Sigmoid colon (tissue), 4 donors: ENCODE data around the gene FGF12.
"Not testable (repeated sequence)": the region's sequence is repeated elsewhere in the genome, so short reads cannot be mapped to it uniquely, and the experiment has no call there.

ENCODE experiments used
- CTCF ChIP-seq, 4 experiments: fragments of 450-650 bp in 3 of 4; fragments of 200-600 bp in 1 of 4; IDR thresholded peaks; one replicate each; pipeline ENCODE4 v1.5.1; 2016 to 2019; ENCODE audit warnings: antibody characterized with exemption in 4 of 4, mild to moderate bottlenecking in 3 of 4, moderate library complexity in 2 of 4
- EP300 ChIP-seq, 4 donors: sonication (generic); formaldehyde crosslinking; IDR thresholded peaks; one replicate each; pipeline ENCODE4 v1.6.1; 2017; ENCODE audit warnings: antibody characterized with exemption in 4 of 4
- POLR2A ChIP-seq, 2 donors: fragments of 450-650 bp; IDR thresholded peaks; one replicate each; pipeline ENCODE4 v1.6.1; 2016; ENCODE audit warnings: antibody characterized with exemption in 2 of 2, mild to moderate bottlenecking in 2 of 2, moderate library complexity in 2 of 2

DNA sequence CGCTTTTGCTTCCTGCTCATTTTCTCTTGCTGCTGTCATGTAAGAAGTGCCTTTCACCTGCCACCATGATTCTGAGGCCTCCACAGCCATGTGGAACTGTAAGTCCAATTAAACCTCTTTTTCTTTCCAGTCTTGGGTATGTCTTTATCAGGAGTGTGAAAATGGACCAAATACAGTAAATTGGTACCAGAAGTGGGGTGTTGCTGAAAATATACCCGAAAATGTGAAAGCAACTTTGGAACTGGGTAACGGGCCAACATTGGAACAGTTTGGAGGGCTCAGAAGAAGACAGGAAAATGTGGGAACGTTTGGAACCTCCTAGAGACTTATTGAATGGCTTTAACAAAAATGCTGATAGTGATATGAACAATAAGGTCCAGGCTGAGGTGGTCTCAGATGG lies 47.0 kb upstream of the FGF12 start:
- not testable (repeated sequence) for TF ChIP-seq POLR2A, CTCF, EP300 (IDR thresholded peaks at IDR 0.05)
